Measurements from ENCODE around the gene WDR36. TPM values are rescaled to one million over a fixed set of nuclear protein-coding genes. Genes with fewer than 3 reads are reported as not detected.

WDR36 gene
- total RNA-seq (2021; ENCODE audit: unreplicated experiment) (53.6 TPM), Bru-seq, nascent RNA (percentile 96 among the genes with signal in this experiment), BruChase-seq, experiment 1, labeled RNA remaining after a 6-hour chase (percentile 96 among the genes with signal in this experiment), BruChase-seq, experiment 2, labeled RNA remaining after a 2-hour chase (percentile 95 among the genes with signal in this experiment)
- polyA plus RNA-seq (2012) = 9.4 and 10.7 TPM in 2 replicates
- long read RNA-seq, full-length matches to known transcripts = 72 of 109 reads
- long read RNA-seq, partial matches to known transcripts = 12 of 109 reads
- long read RNA-seq, other reads (novel, unspliced or antisense) = 25 of 109 reads

DNA sequence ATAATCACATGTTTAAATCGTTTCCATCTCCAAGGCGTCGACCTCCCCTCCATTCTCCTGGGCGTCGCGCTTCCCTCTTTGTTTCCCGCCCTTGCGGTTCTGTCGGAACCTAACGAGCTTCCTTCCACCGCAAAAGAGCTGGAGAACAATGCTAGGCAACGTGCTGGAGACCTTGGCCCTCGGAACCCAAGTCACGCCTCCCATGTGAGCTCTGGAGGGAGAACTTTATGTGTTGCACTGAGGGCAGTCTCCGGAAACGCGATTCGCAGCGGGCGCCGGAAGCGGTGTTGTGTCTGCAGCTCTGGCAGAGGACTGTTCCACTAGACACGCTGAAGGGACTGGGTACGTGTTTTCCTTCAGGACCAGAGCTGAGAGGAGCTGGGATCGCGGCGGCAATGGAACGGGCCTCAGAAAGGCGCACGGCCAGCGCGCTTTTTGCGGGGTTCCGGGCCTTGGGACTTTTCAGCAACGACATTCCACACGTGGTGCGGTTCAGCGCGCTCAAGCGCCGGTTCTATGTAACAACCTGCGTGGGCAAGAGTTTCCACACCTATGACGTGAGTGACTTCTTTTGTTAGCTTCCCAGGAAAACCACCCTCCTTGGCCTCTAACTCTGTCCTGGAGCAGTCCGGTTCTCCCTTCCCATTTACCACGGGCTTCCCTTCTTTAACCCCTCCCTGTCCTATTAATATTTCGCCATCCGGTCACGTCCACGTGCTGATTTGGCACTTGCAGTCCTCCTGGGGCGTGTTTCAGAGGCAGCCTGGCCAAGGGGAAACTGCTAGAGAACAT lies at the start of gene WDR36:
TSS of gene WDR36 (plus strand) at position 287 of the 792 bp plus-strand sequence. CDS start at position 396, 109 bp downstream.
- intact Hi-C loops (cut with micrococcal nuclease) = no loop called here
- peak within 1 kb of the TSS; percentile 83 for H2AFZ ChIP-seq (ENCODE audit: low read depth, low read length, poor library complexity, severe bottlenecking)
- peak within 1 kb of the TSS; percentile 87 for H3K9ac ChIP-seq (ENCODE audit: low read length)
- TSS peak; percentile 47 for BruUV-seq (replicated peaks)
- CTCF ChIA-PET = interaction anchor here (1.3 kb wide), 1 partner anchor 10 kb away, joined by 3 read pairs; no protein-coding TSS in a partner anchor
- RAD21 ChIA-PET (ENCODE audit: low non-redundant PET in 1 of 2, low total read pairs in 2 of 2, uncharacterized antibody in 2 of 2, unreplicated experiment in 2 of 2) = no interaction called here
- H3K27ac ChIP-seq (ENCODE audit: low read depth, low read length) = peak within 1 kb of the TSS; percentile 44
- H3K4me3 ChIP-seq (replicated peaks in 1 of 2; ENCODE audit: low read depth in 1 of 2, low read length in 2 of 2) = peak within 1 kb of the TSS; percentile 70 to 78
- peaks cover 7 to 10% of the 10 kb centered on the region in 2 experiments; a peak in 3 of 4 replicates for H3K36me3 ChIP-seq (ENCODE audit: control insufficient read depth in 1 of 2, insufficient read depth in 2 of 2, low read length in 2 of 2)
- DNase-seq (ENCODE audit: low read depth, low spot score) = peak; percentile 91
- ATAC-seq = peak; percentile 91
- peaks cover 9 to 19% of the 10 kb centered on the region in 2 experiments; a peak in 3 of 4 replicates for H3K4me1 ChIP-seq (ENCODE audit: control insufficient read depth in 1 of 2, insufficient read depth in 2 of 2, low read length in 2 of 2)
- no peaks in the 10 kb centered on the region for H3K27me3 ChIP-seq (ENCODE audit: insufficient read depth, low read length)
- no peaks in the 10 kb centered on the region for H3K9me3 ChIP-seq (ENCODE audit: control insufficient read depth in 1 of 2, insufficient read depth in 1 of 2, low read depth in 1 of 2, low read length in 2 of 2)
- POLR2A ChIA-PET = no interaction called here
- H3K4me2 ChIP-seq (ENCODE audit: low read length) = peak within 1 kb of the TSS; percentile 72
- no peaks in the 10 kb centered on the region for H4K20me1 ChIP-seq (ENCODE audit: insufficient read depth)
- H3K9me2 ChIP-seq (ENCODE audit: insufficient read depth) = no peaks in the 10 kb centered on the region
- H3K79me2 ChIP-seq (ENCODE audit: insufficient read depth, low read length) = peaks cover 51% of the 10 kb centered on the region
- TF ChIP-seq EZH2phosphoT487 (IDR thresholded peaks at IDR 0.05; ENCODE audit: borderline replicate concordance) = no peak
- TF ChIP-seq CEBPB (IDR thresholded peaks at IDR 0.05; ENCODE audit: low read depth) = 0 out of 2 replicates have a peak, but pooled peaks have one; percentile 21
- peak; percentile 97 for TF ChIP-seq SIN3A (IDR thresholded peaks at IDR 0.05; ENCODE audit: low read depth)
- TF ChIP-seq, protein P1, sequence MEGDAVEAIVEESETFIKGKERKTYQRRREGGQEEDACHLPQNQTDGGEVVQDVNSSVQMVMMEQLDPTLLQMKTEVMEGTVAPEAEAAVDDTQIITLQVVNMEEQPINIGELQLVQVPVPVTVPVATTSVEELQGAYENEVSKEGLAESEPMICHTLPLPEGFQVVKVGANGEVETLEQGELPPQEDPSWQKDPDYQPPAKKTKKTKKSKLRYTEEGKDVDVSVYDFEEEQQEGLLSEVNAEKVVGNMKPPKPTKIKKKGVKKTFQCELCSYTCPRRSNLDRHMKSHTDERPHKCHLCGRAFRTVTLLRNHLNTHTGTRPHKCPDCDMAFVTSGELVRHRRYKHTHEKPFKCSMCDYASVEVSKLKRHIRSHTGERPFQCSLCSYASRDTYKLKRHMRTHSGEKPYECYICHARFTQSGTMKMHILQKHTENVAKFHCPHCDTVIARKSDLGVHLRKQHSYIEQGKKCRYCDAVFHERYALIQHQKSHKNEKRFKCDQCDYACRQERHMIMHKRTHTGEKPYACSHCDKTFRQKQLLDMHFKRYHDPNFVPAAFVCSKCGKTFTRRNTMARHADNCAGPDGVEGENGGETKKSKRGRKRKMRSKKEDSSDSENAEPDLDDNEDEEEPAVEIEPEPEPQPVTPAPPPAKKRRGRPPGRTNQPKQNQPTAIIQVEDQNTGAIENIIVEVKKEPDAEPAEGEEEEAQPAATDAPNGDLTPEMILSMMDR (IDR thresholded peaks at IDR 0.05 in 2 of 3, conservative IDR thresholded peaks at IDR 0.05 in 1 of 3; ENCODE audit: borderline replicate concordance in 1 of 3, insufficient read depth in 1 of 3, low read depth in 2 of 3, low read length in 2 of 3) = no peak
- no peak for TF ChIP-seq EGR1 (IDR thresholded peaks at IDR 0.05; ENCODE audit: low read depth)
- TF ChIP-seq ZNF274 (IDR thresholded peaks at IDR 0.05; ENCODE audit: low read depth, low read length) = no peak
- TF ChIP-seq CBX3 (IDR thresholded peaks at IDR 0.05; ENCODE audit: low read depth) = peak; percentile 100
- peak; percentile 86 for TF ChIP-seq SP1 (IDR thresholded peaks at IDR 0.05; ENCODE audit: low read depth)
- TF ChIP-seq, protein P2, sequence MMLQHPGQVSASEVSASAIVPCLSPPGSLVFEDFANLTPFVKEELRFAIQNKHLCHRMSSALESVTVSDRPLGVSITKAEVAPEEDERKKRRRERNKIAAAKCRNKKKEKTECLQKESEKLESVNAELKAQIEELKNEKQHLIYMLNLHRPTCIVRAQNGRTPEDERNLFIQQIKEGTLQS (IDR thresholded peaks at IDR 0.05) = no peak; the same call in 1 of the 2 replicates
- no peak for TF ChIP-seq FOSL1 (IDR thresholded peaks at IDR 0.05; ENCODE audit: low read depth)
- TF ChIP-seq TCF7L2 (IDR thresholded peaks at IDR 0.05; ENCODE audit: borderline replicate concordance, extremely low read depth, insufficient read depth, insufficient read length) = peak; percentile 65
- TF ChIP-seq ELF1 (IDR thresholded peaks at IDR 0.05; ENCODE audit: borderline replicate concordance, low read depth) = peak; percentile 67
- peak; percentile 94 for TF ChIP-seq SRF (IDR thresholded peaks at IDR 0.05; ENCODE audit: low read depth)
- TF ChIP-seq, protein P3, sequence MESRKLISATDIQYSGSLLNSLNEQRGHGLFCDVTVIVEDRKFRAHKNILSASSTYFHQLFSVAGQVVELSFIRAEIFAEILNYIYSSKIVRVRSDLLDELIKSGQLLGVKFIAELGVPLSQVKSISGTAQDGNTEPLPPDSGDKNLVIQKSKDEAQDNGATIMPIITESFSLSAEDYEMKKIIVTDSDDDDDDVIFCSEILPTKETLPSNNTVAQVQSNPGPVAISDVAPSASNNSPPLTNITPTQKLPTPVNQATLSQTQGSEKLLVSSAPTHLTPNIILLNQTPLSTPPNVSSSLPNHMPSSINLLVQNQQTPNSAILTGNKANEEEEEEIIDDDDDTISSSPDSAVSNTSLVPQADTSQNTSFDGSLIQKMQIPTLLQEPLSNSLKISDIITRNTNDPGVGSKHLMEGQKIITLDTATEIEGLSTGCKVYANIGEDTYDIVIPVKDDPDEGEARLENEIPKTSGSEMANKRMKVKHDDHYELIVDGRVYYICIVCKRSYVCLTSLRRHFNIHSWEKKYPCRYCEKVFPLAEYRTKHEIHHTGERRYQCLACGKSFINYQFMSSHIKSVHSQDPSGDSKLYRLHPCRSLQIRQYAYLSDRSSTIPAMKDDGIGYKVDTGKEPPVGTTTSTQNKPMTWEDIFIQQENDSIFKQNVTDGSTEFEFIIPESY (IDR thresholded peaks at IDR 0.05; ENCODE audit: extremely low read depth, insufficient replicate concordance, low read length) = peak; percentile 45
- 0 out of 2 replicates have a peak, but pooled peaks have one; percentile 8 for TF ChIP-seq RAD21 (IDR thresholded peaks at IDR 0.05; ENCODE audit: low read depth)
- peak; percentile 66 for TF ChIP-seq POLR2A (IDR thresholded peaks at IDR 0.05; ENCODE audit: borderline replicate concordance, extremely low read depth, insufficient read depth, insufficient read length)
- TF ChIP-seq, protein P4, sequence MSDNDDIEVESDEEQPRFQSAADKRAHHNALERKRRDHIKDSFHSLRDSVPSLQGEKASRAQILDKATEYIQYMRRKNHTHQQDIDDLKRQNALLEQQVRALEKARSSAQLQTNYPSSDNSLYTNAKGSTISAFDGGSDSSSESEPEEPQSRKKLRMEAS (IDR thresholded peaks at IDR 0.05) = peak; percentile 100
- TF ChIP-seq ZFX (IDR thresholded peaks at IDR 0.05) = no peak
- TF ChIP-seq EZH2 (IDR thresholded peaks at IDR 0.05) = no peak
